Stimulated activated CD4-positive, alpha-beta T cell treated with anti-CD3 and anti-CD28 coated beads, Interleukin-4, amount 100 ng/mL, for 48 hours (primary cell): ENCODE results near the gene NDEL1.

Source experiments
- DNase-seq, 2 donors: peaks; one replicate each; pipeline ENCODE4 v3.0.0-alpha.2; 2020; ENCODE audit warnings: low read depth in 2 of 2

NDEL1 gene

GRCh38 chr17:8413938-8414337, 21.7 kb upstream of the NDEL1 start:
- no peak for DNase-seq

- DNase-seq, result no peak
These were observed 17.9 kb upstream of the NDEL1 start for GRCh38 chr17:8417806-8418205.

GRCh38 chr17:8418471-8418870, 17.2 kb upstream of the NDEL1 start:
- no peak for DNase-seq

GRCh38 chr17:8419305-8419704, 16.4 kb upstream of the NDEL1 start:
- no peak for DNase-seq

- DNase-seq, result no peak
These were observed 15.4 kb upstream of the NDEL1 start for GRCh38 chr17:8420041-8420934.

- DNase-seq, result no peak
These were observed 14.1 kb upstream of the NDEL1 start for GRCh38 chr17:8421571-8421970.

GRCh38 chr17:8426094-8426720, 9.5 kb upstream of the NDEL1 start:
- DNase-seq, result no peak

GRCh38 chr17:8426802-8427201, 8.9 kb upstream of the NDEL1 start:
- DNase-seq, result no peak

- DNase-seq, result no peak
These were observed 4.7 kb upstream of the NDEL1 start for GRCh38 chr17:8430966-8431365.

- peak; percentile 48 to 52 for DNase-seq
These were observed 622 bp downstream of the NDEL1 start for GRCh38 chr17:8436169-8436843.

GRCh38 chr17:8436844-8437171, 1.1 kb downstream of the NDEL1 start:
- no peak for DNase-seq

GRCh38 chr17:8438441-8438840, 2.8 kb downstream of the NDEL1 start:
- no peak for DNase-seq

- DNase-seq, result no peak
These were observed 4.0 kb downstream of the NDEL1 start for GRCh38 chr17:8439681-8440080.

- no peak for DNase-seq
These were observed 6.0 kb downstream of the NDEL1 start for GRCh38 chr17:8441690-8442089.

GRCh38 chr17:8442310-8442709, 6.6 kb downstream of the NDEL1 start:
- no peak for DNase-seq

GRCh38 chr17:8443756-8444155, 8.1 kb downstream of the NDEL1 start:
- DNase-seq, result no peak

- DNase-seq, result no peak
These were observed 8.8 kb downstream of the NDEL1 start for GRCh38 chr17:8444494-8444893.

GRCh38 chr17:8445536-8445935, 9.9 kb downstream of the NDEL1 start:
- DNase-seq, result no peak

GRCh38 chr17:8447799-8448198, 12.1 kb downstream of the NDEL1 start:
- DNase-seq, result no peak

GRCh38 chr17:8448310-8448709, 12.6 kb downstream of the NDEL1 start:
- DNase-seq, result no peak

GRCh38 chr17:8451933-8452614, 16.4 kb downstream of the NDEL1 start:
- no peak for DNase-seq

GRCh38 chr17:8453326-8453725, 17.6 kb downstream of the NDEL1 start:
- DNase-seq, result no peak
